PC-3 (cell line): ENCODE results near the gene BTAF1.

Experiments
- CTCF ChIP-seq: fragments of 300-600 bp; sonication (generic); conservative IDR thresholded peaks from 2 replicates; pipeline ENCODE4 v1.5.1; 2017; ENCODE audit warnings: antibody characterized with exemption, low read depth, mild to moderate bottlenecking, low read length
- EZH2 ChIP-seq: fragments of 300-600 bp; sonication (generic); IDR thresholded peaks from one replicate; pipeline ENCODE4 v1.6.1; 2017; ENCODE audit warnings: antibody characterized with exemption, mild to moderate bottlenecking, low read length; ENCODE audit not compliant: unreplicated experiment
- EZH2phosphoT487 ChIP-seq: fragments of 300-600 bp; sonication (generic); IDR thresholded peaks from 2 replicates; pipeline ENCODE4 v1.6.1; 2018; ENCODE audit warnings: mild to moderate bottlenecking, antibody characterized with exemption, low read length, borderline replicate concordance

- TF ChIP-seq CTCF, result no peak
- TF ChIP-seq EZH2, result no peak
- no peak for TF ChIP-seq EZH2phosphoT487
Measured at GRCh38 chr10:91886954-91887271, 36.7 kb upstream of the BTAF1 start.
